OCI-LY7 (cell line): Measurements from ENCODE around the gene DAB1. TPM values are rescaled to one million over a fixed set of nuclear protein-coding genes. Genes with fewer than 3 reads are reported as not detected.

Source experiments
- BruUV-seq: library from RNA; stranded (reverse); fragments of 400-500 nt; replicated peaks from 2 replicates; lab custom pipeline; 2021; lab: Mats Ljungman, UMichigan
- CTCF ChIA-PET: fragments of 300-600 bp; sonication (Branson Sonifier 250); formaldehyde crosslinking; loops from one replicate; lab custom pipeline; 2022; ENCODE audit warnings: antibody characterized with exemption; ENCODE audit not compliant: unreplicated experiment; lab: Charles Lee
- POLR2A ChIA-PET: fragments of 300-600 bp; sonication (Branson Sonifier 250); formaldehyde crosslinking; loops from one replicate; lab custom pipeline; 2022; ENCODE audit warnings: antibody characterized with exemption; lab: Charles Lee
- DNase-seq: peaks from one replicate; pipeline ENCODE4 v3.0.0-alpha.2; 2015; ENCODE audit warnings: low spot score
- H2AFZ ChIP-seq: fragments of 200-600 bp; sonication (generic), shearing (Covaris generic); 2 replicates; pipeline ENCODE4 v1.6.1; 2014; ENCODE audit warnings: mild to moderate bottlenecking, antibody characterized with exemption, low read length, moderate library complexity
- H3K27ac ChIP-seq: fragments of 200-600 bp; sonication (generic); 2 replicates; pipeline ENCODE4 v1.5.1; 2014; ENCODE audit warnings: mixed run types, low read depth, mild to moderate bottlenecking, moderate library complexity, low read length, inconsistent platforms; ENCODE audit not compliant: poor library complexity, severe bottlenecking
- H3K36me3 ChIP-seq: fragments of 200-600 bp; sonication (generic); 2 replicates; pipeline ENCODE4 v1.6.1; 2014; ENCODE audit warnings: mild to moderate bottlenecking, antibody characterized with exemption, low read length, moderate library complexity, mixed read lengths; ENCODE audit not compliant: insufficient read depth
- H3K4me1 ChIP-seq: fragments of 200-600 bp; sonication (generic); 2 replicates; pipeline ENCODE4 v1.5.1; 2014; ENCODE audit warnings: mild to moderate bottlenecking, low read length; ENCODE audit not compliant: insufficient read depth, poor library complexity, severe bottlenecking
- H3K4me2 ChIP-seq: fragments of 200-600 bp; sonication (generic); 2 replicates; pipeline ENCODE4 v1.6.1; 2014; ENCODE audit warnings: mild to moderate bottlenecking, low read length
- H3K4me3 ChIP-seq: fragments of 200-600 bp; sonication (generic); 2 replicates; pipeline ENCODE4 v1.5.1; 2014; ENCODE audit warnings: mild to moderate bottlenecking, low read depth, low read length; ENCODE audit not compliant: poor library complexity, severe bottlenecking
- H3K79me2 ChIP-seq: fragments of 200-600 bp; sonication (generic); 2 replicates; pipeline ENCODE4 v1.6.1; 2016; ENCODE audit warnings: low read depth, mild to moderate bottlenecking, low read length, moderate library complexity, mixed read lengths; ENCODE audit not compliant: insufficient read depth
- H3K9me2 ChIP-seq: fragments of 200-600 bp; sonication (generic); 2 replicates; pipeline ENCODE4 v1.6.1; 2016; ENCODE audit warnings: mild to moderate bottlenecking, low read length, mixed read lengths; ENCODE audit not compliant: insufficient read depth
- H3K9me3 ChIP-seq: fragments of 200-600 bp; sonication (generic); 2 replicates; pipeline ENCODE4 v1.6.1; 2014; ENCODE audit warnings: mild to moderate bottlenecking, mixed run types, low read length, mixed read lengths
- H4K20me1 ChIP-seq: fragments of 200-600 bp; sonication (generic); 2 replicates; pipeline ENCODE4 v1.6.1; 2014; ENCODE audit warnings: mild to moderate bottlenecking, antibody characterized with exemption, low read length, moderate library complexity, mixed read lengths; ENCODE audit not compliant: insufficient read depth
- EZH2phosphoT487 ChIP-seq: fragments of 200-600 bp; sonication (generic); IDR thresholded peaks from 2 replicates; pipeline ENCODE4 v1.6.1; 2018; ENCODE audit warnings: low read depth, borderline replicate concordance, mild to moderate bottlenecking, mixed run types, antibody characterized with exemption, low read length, moderate library complexity, mixed read lengths
- intact Hi-C: fragments of 100-400 bp; cut with micrococcal nuclease; formaldehyde crosslinking; loops from one replicate; pipeline ENCODE4 v1.10.0; 2022; ENCODE audit not compliant: unreplicated experiment
- total RNA-seq, 2 experiments: library from RNA; depleted of rRNA in 1 of 2; stranded (reverse); fragments of >200 nt in 1 of 2; shearing (Covaris generic) in 1 of 2; gene quantifications; 2 replicates each; pipeline ENCODE4 v1.2.3, GENCODE V29; 2014 to 2022
- TF ChIP-seq, protein P1 (sequence below): fragments of 200-600 bp; sonication (generic); conservative IDR thresholded peaks from 2 replicates; pipeline ENCODE4 v1.5.1; 2014; ENCODE audit warnings: mild to moderate bottlenecking, antibody characterized with exemption, low read length, moderate library complexity, mixed read lengths

The DAB1 gene
- total RNA-seq, 2 experiments from 2014 or later = not detected

- no peak overlapping the region for H3K4me2 ChIP-seq
- CTCF ChIA-PET = no interaction called here
- H3K27ac ChIP-seq = no peak overlapping the region
- intact Hi-C loops = no loop called here
- H4K20me1 ChIP-seq = no peaks in the 10 kb centered on the region
- no peaks in the 10 kb centered on the region for H3K9me3 ChIP-seq
- H3K9me2 ChIP-seq = no peaks in the 10 kb centered on the region
- POLR2A ChIA-PET = no interaction called here
- H2AFZ ChIP-seq = no peak overlapping the region
- H3K4me3 ChIP-seq = no peak overlapping the region
- H3K79me2 ChIP-seq = no peaks in the 10 kb centered on the region
- BruUV-seq = no TSS peak
- no peak for DNase-seq
- TF ChIP-seq, protein P1, sequence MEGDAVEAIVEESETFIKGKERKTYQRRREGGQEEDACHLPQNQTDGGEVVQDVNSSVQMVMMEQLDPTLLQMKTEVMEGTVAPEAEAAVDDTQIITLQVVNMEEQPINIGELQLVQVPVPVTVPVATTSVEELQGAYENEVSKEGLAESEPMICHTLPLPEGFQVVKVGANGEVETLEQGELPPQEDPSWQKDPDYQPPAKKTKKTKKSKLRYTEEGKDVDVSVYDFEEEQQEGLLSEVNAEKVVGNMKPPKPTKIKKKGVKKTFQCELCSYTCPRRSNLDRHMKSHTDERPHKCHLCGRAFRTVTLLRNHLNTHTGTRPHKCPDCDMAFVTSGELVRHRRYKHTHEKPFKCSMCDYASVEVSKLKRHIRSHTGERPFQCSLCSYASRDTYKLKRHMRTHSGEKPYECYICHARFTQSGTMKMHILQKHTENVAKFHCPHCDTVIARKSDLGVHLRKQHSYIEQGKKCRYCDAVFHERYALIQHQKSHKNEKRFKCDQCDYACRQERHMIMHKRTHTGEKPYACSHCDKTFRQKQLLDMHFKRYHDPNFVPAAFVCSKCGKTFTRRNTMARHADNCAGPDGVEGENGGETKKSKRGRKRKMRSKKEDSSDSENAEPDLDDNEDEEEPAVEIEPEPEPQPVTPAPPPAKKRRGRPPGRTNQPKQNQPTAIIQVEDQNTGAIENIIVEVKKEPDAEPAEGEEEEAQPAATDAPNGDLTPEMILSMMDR = peak; percentile 70
- TF ChIP-seq EZH2phosphoT487 = no peak
- H3K36me3 ChIP-seq = no peaks in the 10 kb centered on the region
- H3K4me1 ChIP-seq = no peaks in the 10 kb centered on the region
Measured at GRCh38 chr1:57079454-57080157, 344.3 kb downstream of the DAB1 start.

DNA sequence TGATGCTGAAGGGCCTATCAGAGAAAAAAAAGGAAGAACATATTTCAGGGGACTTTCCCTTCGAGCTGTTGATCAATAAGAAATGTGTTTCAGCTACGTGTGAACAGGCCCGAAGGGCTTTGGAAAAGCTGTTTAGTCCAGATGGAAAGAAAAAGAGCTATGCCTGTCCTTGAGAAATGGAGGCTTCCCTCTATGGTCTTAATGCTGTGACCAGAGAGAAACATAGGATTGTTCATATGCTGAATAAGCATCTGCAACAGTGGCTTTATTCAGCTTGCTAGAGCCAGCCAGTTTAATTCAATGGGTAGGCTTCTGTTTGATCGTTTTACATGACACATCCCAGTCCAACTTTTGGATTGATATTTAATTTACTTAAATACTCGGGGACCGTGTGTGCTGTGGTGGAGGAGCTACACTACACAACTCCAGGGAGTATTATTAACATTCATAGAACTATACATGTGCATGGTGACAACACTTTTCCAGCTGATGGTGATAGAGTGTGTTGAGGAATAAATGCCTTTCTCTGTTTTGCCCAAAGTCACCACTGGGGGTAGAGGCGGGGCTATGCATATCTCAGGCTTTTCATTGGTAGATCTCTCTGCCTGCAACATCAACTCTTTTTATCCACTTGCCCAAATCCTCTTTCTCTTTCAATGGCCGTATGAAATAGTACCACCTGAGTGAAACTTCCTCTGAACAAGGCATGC is 351.3 kb downstream of the DAB1 start:
- POLR2A ChIA-PET = no interaction called here

More for the DNA sequence above, 351.3 kb downstream of the DAB1 start:
- Histone ChIP-seq H2AFZ (no peak overlapping the region), H3K27ac (no peak overlapping the region), H3K4me1 (no peaks in the 10 kb centered on the region), H3K4me2 (no peak overlapping the region), H3K79me2 (no peaks in the 10 kb centered on the region), H3K4me3 (no peak overlapping the region), H3K9me3 (no peaks in the 10 kb centered on the region), H4K20me1 (no peaks in the 10 kb centered on the region), H3K9me2 (no peaks in the 10 kb centered on the region), H3K36me3 (no peaks in the 10 kb centered on the region)
- intact Hi-C loops = no loop called here
- CTCF ChIA-PET = no interaction called here
- no TSS peak for BruUV-seq
- DNase-seq = peak; percentile 7
- no peak for TF ChIP-seq EZH2phosphoT487
- TF ChIP-seq, protein P1 = peak; percentile 49
